ENCODE data around the gene BTD.
"Not testable (repeated sequence)": the region's sequence is repeated elsewhere in the genome, so short reads cannot be mapped to it uniquely, and the experiment has no call there.

Gene BTD

DNA sequence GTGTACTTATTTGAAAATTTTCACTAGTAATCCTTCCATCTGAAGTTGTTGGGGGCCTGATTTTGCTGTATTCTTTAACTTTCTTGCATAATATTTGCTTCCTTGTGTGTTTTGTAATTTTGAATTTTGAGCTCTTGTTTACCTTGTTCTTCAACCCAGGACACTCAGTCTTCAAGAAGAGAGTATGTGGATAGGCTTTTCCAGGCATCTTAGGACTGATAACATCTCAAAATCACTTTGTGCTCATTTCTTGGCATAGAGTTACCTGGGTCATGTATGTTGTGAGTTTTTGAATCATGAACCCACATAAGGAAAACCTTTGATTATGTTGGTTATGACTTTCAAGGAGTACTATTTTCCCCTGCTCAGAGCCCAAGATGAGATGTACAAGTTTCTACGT lies 13.4 kb downstream of the BTD start:
- no peak overlapping the region for H3K27ac Mint-ChIP-seq
- H3K9me3 Mint-ChIP-seq: peaks cover 16% of the 10 kb centered on the region
- H3K4me1 Mint-ChIP-seq (ENCODE audit: low read depth): peaks cover 10% of the 10 kb centered on the region
- peaks cover 18% of the 10 kb centered on the region for H3K36me3 Mint-ChIP-seq (ENCODE audit: low read depth)
- no peak overlapping the region for H3K4me3 Mint-ChIP-seq
- DNase-seq (ENCODE audit: low spot score): no peak
- H3K27me3 Mint-ChIP-seq (ENCODE audit: low read depth): peaks cover 2% of the 10 kb centered on the region

DNA sequence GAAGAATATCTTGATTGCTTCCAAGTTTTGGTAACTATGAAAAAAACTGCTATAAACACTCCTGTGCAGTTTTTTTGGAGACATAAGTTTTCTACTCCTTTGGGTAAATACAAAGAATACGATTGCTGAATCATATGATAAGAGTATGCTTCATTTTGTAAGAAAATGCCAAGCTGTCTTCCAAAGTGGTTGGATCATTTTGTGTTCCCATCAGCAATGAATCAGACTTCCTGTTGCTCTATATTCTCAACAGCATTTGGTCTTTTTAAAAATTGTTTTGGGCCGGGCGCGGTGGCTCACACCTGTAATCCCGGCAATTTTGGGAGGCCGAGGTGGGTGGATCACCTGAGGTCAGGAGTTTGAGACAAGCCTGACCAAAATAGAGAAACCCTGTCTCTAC lies 14.5 kb downstream of the BTD start:
- Mint-ChIP-seq H3K4me1 (ENCODE audit: low read depth) (peaks cover 10% of the 10 kb centered on the region), H3K9me3 (peaks cover 25% of the 10 kb centered on the region), H3K27ac (no peak overlapping the region), H3K36me3 (ENCODE audit: low read depth) (peaks cover 26% of the 10 kb centered on the region), H3K27me3 (ENCODE audit: low read depth) (peaks cover 2% of the 10 kb centered on the region), H3K4me3 (no peak overlapping the region)
- no peak for DNase-seq (ENCODE audit: low spot score)

DNA sequence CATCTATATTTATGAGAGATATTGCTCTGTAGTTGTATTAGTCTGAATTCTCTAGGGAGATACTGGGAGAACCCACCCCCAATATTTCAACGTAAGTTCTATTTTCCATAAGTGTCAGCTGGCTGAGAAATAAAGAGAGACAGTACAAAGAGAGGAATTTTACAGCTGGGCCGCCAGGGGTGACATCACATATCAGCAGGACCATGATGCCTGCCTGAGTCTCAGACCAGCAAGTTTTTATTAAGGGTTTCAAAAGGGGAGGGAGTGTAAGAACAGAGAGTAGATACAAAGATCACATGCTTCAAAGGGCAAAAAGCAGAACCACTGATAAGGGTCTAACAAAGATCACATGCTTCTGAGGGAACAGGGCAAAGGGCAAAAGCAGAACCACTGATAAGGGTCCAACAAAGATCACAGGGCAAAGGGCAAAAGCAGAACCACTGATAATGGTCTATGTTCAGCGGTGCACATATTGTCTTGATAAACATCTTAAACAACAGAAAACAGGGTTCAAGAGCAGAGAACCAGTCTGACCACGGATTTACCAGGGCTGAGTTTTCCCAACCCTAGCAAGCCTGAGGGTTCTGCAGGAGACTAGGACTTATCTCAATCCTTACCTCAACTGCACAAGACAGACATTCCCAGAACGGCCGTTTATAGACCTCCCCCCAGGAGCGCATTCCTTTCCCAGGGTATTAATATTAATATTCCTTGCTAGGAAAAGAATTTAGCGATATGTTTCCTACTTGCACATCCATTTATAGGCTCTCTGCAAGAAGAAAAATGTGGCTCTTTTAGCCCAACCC lies 18.3 kb downstream of the BTD start:
- H3K27me3 Mint-ChIP-seq (ENCODE audit: low read depth); H3K27ac Mint-ChIP-seq; H3K4me3 Mint-ChIP-seq; DNase-seq (ENCODE audit: low spot score): not testable (repeated sequence)
- peaks cover 53% of the 10 kb centered on the region for H3K36me3 Mint-ChIP-seq (ENCODE audit: low read depth)
- peaks cover 25% of the 10 kb centered on the region for H3K4me1 Mint-ChIP-seq (ENCODE audit: low read depth)
- H3K9me3 Mint-ChIP-seq: peaks cover 58% of the 10 kb centered on the region

- H3K27me3 Mint-ChIP-seq (ENCODE audit: low read depth): no peaks in the 10 kb centered on the region
- H3K4me1 Mint-ChIP-seq (ENCODE audit: low read depth): peaks cover 26% of the 10 kb centered on the region
- H3K9me3 Mint-ChIP-seq: peaks cover 54% of the 10 kb centered on the region
- peaks cover 54% of the 10 kb centered on the region for H3K36me3 Mint-ChIP-seq (ENCODE audit: low read depth)
- no peak for DNase-seq (ENCODE audit: low spot score)
- peak overlapping the region; percentile 83 for H3K27ac Mint-ChIP-seq
- H3K4me3 Mint-ChIP-seq: peak overlapping the region; percentile 70
Measured at GRCh38 chr3:15623535-15624440, 22.2 kb downstream of the BTD start.

- Mint-ChIP-seq H3K27ac (no peak overlapping the region), H3K27me3 (ENCODE audit: low read depth) (no peaks in the 10 kb centered on the region), H3K36me3 (ENCODE audit: low read depth) (peaks cover 11% of the 10 kb centered on the region), H3K9me3 (peaks cover 6% of the 10 kb centered on the region), H3K4me3 (no peak overlapping the region), H3K4me1 (ENCODE audit: low read depth) (peaks cover 43% of the 10 kb centered on the region)
- no peak for DNase-seq (ENCODE audit: low spot score)
Measured at GRCh38 chr3:15628967-15629366, 27.4 kb downstream of the BTD start.

GRCh38 chr3:15629860-15630597 lies 28.5 kb downstream of the BTD start:
- H3K4me1 Mint-ChIP-seq (ENCODE audit: low read depth): peaks cover 40% of the 10 kb centered on the region
- H3K27ac Mint-ChIP-seq: no peak overlapping the region
- H3K9me3 Mint-ChIP-seq: no peaks in the 10 kb centered on the region
- peak overlapping the region; percentile 63 for H3K4me3 Mint-ChIP-seq
- DNase-seq (ENCODE audit: low spot score): peak; percentile 58
- H3K27me3 Mint-ChIP-seq (ENCODE audit: low read depth): no peaks in the 10 kb centered on the region
- H3K36me3 Mint-ChIP-seq (ENCODE audit: low read depth): peaks cover 6% of the 10 kb centered on the region

DNA sequence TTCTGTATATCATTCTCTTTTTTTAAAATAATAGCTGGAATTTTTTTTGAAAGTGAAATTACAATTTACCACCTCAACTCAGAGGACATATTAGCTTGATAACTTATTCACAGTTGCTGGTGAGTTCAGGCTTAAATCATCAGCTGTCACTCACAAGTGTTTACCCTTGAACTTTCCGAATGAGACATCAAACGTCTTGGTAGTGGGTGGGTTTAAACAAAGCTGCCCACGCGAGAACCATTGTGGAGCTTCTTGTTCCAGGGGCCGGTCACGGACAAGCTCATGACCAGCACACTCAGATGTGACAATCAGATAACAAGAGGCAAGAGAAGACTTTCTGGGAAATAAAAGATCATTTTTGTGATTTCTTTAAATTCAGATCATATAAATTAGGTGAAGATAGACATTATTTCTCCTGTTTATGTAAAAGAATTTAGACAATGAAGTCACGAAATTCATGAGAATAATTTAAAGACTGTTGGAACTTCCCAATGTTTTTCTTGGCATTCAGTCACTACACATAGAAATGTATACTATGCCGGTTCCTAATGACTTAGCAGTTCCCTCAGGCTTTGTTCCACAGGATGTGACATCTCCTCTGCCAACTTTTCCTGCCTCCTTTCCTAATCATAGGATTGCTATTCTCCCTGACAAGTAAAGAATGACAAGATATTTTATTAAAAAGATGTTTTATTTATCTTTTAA lies 29.3 kb downstream of the BTD start:
- H3K27me3 Mint-ChIP-seq (ENCODE audit: low read depth): no peaks in the 10 kb centered on the region
- peak overlapping the region; percentile 63 for H3K4me3 Mint-ChIP-seq
- no peaks in the 10 kb centered on the region for H3K9me3 Mint-ChIP-seq
- H3K4me1 Mint-ChIP-seq (ENCODE audit: low read depth): peaks cover 40% of the 10 kb centered on the region
- no peak overlapping the region for H3K27ac Mint-ChIP-seq
- peak; percentile 57 for DNase-seq (ENCODE audit: low spot score)
- H3K36me3 Mint-ChIP-seq (ENCODE audit: low read depth): peaks cover 5% of the 10 kb centered on the region

DNA sequence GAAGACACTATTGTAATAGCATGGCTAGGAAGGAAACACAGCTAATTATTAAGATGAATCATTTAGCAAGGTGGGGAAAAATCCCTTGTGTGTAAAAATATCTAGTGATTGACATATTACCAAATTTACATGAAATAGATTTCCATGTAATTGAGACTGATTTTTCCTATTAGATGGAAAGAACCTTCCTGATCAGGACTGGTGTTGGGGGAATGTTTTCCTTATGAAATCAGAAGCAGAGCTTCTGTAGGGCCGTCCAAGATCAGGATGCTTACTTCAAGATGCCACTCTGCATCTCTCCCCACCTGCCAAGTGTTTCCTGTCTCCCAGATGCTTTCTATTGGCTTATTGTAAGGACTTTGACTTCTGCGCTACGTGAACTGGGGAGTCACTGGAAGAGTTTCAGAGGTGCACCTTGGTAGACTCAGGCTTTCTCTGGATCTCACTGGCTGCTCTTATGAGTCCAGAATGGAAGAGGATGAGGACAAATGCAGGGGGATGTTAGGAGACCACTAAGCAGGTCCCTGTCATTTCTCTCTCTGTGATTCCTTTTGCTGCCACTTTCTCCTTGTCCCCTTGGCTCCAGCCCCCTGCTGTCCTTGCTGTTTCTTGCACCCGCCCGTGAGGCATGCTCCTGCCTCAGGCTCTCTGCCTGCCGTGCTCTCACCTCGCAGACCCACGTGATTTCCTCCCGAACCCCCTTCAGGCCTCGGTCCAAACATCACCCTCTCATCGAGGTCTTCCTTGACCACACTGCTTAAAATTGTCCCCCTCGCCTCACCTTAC lies 30.1 kb downstream of the BTD start:
- no peaks in the 10 kb centered on the region for H3K9me3 Mint-ChIP-seq
- no peak overlapping the region for H3K27ac Mint-ChIP-seq
- DNase-seq (ENCODE audit: low spot score): no peak
- peaks cover 42% of the 10 kb centered on the region for H3K4me1 Mint-ChIP-seq (ENCODE audit: low read depth)
- peaks cover 5% of the 10 kb centered on the region for H3K36me3 Mint-ChIP-seq (ENCODE audit: low read depth)
- H3K4me3 Mint-ChIP-seq: no peak overlapping the region
- no peaks in the 10 kb centered on the region for H3K27me3 Mint-ChIP-seq (ENCODE audit: low read depth)

DNA sequence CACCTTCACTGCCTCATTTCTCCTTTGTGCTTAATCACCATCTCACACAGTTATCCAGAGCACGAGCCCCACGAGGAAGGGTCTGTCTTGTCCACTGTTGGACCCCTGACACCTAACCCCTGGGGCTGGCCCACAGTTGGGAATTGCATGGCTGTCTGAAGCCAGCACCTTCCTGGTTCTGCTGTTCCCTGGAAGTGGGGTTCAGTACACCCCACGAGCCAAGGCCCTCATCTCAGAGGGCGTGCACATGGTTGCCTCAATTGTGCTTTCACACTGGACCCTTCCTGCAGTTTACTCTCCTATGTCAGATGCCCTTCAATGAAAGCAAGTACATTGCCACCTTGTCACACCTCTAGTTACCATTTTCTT lies 30.7 kb downstream of the BTD start:
- Mint-ChIP-seq H3K4me3 (no peak overlapping the region), H3K4me1 (ENCODE audit: low read depth) (peaks cover 46% of the 10 kb centered on the region), H3K27me3 (ENCODE audit: low read depth) (no peaks in the 10 kb centered on the region), H3K27ac (no peak overlapping the region), H3K36me3 (ENCODE audit: low read depth) (peaks cover 5% of the 10 kb centered on the region), H3K9me3 (no peaks in the 10 kb centered on the region)
- no peak for DNase-seq (ENCODE audit: low spot score)

DNA sequence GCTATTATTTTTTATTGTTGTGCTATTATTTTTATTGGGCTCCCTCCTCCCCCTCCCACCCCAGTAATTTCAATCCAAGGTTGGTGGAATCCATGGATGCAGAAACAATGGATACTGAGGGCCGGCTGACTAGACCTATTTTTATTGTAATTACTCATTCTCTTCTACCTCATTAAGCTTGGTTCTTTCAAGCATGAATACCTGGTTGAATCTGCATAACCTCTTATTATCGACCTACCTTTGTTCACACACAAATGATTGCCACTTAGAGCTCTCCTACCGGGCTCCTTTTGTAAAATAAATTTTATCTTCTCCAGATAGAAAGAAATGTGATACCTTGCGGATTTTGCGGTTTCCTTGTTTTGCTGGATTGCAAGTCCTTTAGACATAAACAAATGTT lies 31.6 kb downstream of the BTD start:
- peaks cover 1% of the 10 kb centered on the region for H3K36me3 Mint-ChIP-seq (ENCODE audit: low read depth)
- no peak for DNase-seq (ENCODE audit: low spot score)
- no peaks in the 10 kb centered on the region for H3K9me3 Mint-ChIP-seq
- no peak overlapping the region for H3K4me3 Mint-ChIP-seq
- no peak overlapping the region for H3K27ac Mint-ChIP-seq
- no peaks in the 10 kb centered on the region for H3K27me3 Mint-ChIP-seq (ENCODE audit: low read depth)
- peaks cover 54% of the 10 kb centered on the region for H3K4me1 Mint-ChIP-seq (ENCODE audit: low read depth)

GRCh38 chr3:15633766-15634598 lies 32.4 kb downstream of the BTD start:
- H3K27ac Mint-ChIP-seq: no peak overlapping the region
- peaks cover 1% of the 10 kb centered on the region for H3K36me3 Mint-ChIP-seq (ENCODE audit: low read depth)
- no peak for DNase-seq (ENCODE audit: low spot score)
- peaks cover 61% of the 10 kb centered on the region for H3K4me1 Mint-ChIP-seq (ENCODE audit: low read depth)
- no peak overlapping the region for H3K4me3 Mint-ChIP-seq
- H3K9me3 Mint-ChIP-seq: no peaks in the 10 kb centered on the region
- no peaks in the 10 kb centered on the region for H3K27me3 Mint-ChIP-seq (ENCODE audit: low read depth)

DNA sequence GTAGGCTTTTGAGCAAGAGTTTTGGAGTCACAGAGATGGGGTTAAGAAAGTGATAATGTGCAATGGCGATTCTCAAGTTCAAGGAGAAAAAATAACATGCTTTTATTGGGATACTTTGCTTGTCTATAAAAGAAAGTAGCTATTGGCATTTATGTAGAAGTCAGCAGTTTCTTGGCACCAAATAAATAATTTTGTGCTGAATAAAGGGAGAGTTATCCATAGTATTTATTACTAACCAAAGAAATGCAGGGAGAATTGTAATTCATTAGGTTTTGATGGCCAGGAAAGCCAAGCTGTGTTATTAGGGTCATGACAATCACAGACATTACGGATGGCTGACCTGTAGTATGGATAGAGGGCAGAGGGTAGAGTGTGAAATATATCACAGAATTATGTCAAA lies 33.1 kb downstream of the BTD start:
- no peaks in the 10 kb centered on the region for H3K9me3 Mint-ChIP-seq
- DNase-seq (ENCODE audit: low spot score): no peak
- H3K27ac Mint-ChIP-seq: no peak overlapping the region
- peaks cover 63% of the 10 kb centered on the region for H3K4me1 Mint-ChIP-seq (ENCODE audit: low read depth)
- no peaks in the 10 kb centered on the region for H3K27me3 Mint-ChIP-seq (ENCODE audit: low read depth)
- no peak overlapping the region for H3K4me3 Mint-ChIP-seq
- H3K36me3 Mint-ChIP-seq (ENCODE audit: low read depth): peaks cover 1% of the 10 kb centered on the region
